ENCODE measurements around the gene NLN. TPM values are rescaled to one million over a fixed set of nuclear protein-coding genes. Genes with fewer than 3 reads are reported as not detected.

NLN gene
- total and polyA plus RNA-seq, 2 donors from 2014 or later = 6.2 to 25.0 TPM

DNA sequence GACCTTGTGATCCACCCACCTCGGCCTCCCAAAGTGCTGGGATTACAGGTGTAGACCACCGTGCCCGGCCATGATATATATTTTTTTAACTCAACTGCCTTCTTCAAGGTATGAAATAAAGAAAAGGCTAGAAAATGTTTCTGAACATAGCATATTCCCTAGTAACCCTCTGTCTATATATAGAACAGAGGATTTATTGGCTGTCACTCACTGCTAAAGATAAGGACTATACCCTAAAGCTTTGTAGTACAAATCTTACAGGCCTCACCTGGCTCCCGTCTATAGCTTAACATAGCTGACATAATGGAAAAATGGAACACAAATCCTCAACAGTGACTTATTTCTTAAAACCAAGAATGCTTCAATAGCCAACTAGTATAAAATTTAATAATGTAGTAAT lies 14.3 kb upstream of the NLN start:
- no peak overlapping the region for H3K27ac ChIP-seq (ENCODE audit: low read depth in 2 of 2, low read length in 2 of 2)
- H3K36me3 ChIP-seq (ENCODE audit: control insufficient read depth in 2 of 3, insufficient read depth in 3 of 3, low read length in 3 of 3) = no peaks in the 10 kb centered on the region
- H3K9ac ChIP-seq (ENCODE audit: low read length in 3 of 3) = no peak overlapping the region
- TF ChIP-seq, protein P1, sequence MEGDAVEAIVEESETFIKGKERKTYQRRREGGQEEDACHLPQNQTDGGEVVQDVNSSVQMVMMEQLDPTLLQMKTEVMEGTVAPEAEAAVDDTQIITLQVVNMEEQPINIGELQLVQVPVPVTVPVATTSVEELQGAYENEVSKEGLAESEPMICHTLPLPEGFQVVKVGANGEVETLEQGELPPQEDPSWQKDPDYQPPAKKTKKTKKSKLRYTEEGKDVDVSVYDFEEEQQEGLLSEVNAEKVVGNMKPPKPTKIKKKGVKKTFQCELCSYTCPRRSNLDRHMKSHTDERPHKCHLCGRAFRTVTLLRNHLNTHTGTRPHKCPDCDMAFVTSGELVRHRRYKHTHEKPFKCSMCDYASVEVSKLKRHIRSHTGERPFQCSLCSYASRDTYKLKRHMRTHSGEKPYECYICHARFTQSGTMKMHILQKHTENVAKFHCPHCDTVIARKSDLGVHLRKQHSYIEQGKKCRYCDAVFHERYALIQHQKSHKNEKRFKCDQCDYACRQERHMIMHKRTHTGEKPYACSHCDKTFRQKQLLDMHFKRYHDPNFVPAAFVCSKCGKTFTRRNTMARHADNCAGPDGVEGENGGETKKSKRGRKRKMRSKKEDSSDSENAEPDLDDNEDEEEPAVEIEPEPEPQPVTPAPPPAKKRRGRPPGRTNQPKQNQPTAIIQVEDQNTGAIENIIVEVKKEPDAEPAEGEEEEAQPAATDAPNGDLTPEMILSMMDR (IDR thresholded peaks at IDR 0.05; ENCODE audit: borderline replicate concordance, extremely low read depth, insufficient read depth) = no peak
- H3K27me3 ChIP-seq (ENCODE audit: control insufficient read depth, insufficient read depth, low read length) = no peaks in the 10 kb centered on the region
- H3K9me3 ChIP-seq (ENCODE audit: control insufficient read depth in 2 of 3, insufficient read depth in 1 of 3, low read length in 3 of 3) = no peaks in the 10 kb centered on the region
- no peak overlapping the region for H3K4me3 ChIP-seq (ENCODE audit: low read length in 3 of 3)
- intact Hi-C loops (cut with DNase I) = no loop called here
- DNase-seq (no peak), FAIRE-seq (no peak)
- H3K4me1 ChIP-seq (ENCODE audit: control insufficient read depth in 2 of 3, insufficient read depth in 2 of 3, low read depth in 1 of 3, low read length in 3 of 3) = no peaks in the 10 kb centered on the region

DNA sequence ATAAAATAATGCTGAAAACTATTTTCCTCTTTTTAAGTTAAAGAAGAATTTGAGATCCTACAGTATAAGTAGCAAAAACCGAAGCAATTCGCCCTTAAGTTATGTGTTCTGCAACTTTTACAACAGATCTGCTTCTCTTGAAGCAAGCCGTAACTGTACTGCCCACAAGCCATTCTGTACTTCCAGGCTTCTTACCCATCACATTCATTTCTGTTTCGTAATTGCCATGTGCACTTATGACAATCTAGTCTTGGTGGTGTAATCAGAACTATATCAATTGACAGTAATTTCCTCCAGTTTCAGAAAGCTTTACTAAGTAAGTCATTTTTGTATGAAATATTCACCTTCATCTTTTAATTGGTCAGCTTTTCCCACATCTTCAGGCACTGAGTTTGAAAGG lies 13.9 kb upstream of the NLN start:
- no peaks in the 10 kb centered on the region for H3K9me3 ChIP-seq (ENCODE audit: control insufficient read depth in 2 of 3, insufficient read depth in 1 of 3, low read length in 3 of 3)
- no peak for FAIRE-seq
- no peaks in the 10 kb centered on the region for H3K27me3 ChIP-seq (ENCODE audit: control insufficient read depth, insufficient read depth, low read length)

DNA sequence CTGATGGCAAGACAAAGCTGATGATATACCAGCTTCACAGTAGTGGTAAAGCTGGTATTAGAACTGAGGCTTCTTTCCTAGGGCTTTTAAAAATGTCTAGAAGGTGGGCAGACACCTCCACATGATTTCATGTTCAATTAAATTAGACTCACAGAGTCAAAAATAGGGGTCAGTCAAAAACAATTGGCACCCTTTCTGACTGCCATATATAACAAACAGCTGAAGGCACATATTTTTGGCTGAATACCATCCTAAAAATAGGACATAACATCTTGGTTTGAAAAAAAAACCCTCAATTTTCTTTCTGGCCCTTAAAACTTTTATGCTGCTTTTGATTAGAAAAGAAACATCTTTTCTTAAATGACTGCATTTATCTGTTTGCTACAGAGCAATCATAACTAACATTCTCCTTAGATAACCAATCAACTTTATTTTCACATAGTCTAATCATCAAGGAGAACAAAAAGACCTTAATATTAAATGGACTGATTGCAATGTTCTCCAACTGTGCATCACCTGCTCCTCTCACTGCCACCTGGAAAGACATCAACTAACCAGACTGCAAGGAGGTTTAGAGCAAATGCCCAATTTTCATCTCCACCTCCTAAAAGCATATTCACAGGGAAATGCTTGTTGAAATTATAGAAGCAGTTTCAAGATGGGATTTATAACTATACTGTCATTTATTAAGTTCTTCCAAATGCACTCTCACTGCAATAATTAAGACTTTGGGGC lies 3.3 kb upstream of the NLN start:
- TF ChIP-seq, protein P1 (IDR thresholded peaks at IDR 0.05; ENCODE audit: borderline replicate concordance, extremely low read depth, insufficient read depth) = no peak
- Histone ChIP-seq H3K36me3 (ENCODE audit: control insufficient read depth in 2 of 3, insufficient read depth in 3 of 3, low read length in 3 of 3) (no peaks in the 10 kb centered on the region), H3K27me3 (ENCODE audit: control insufficient read depth, insufficient read depth, low read length) (no peaks in the 10 kb centered on the region), H3K9me3 (ENCODE audit: control insufficient read depth in 2 of 3, insufficient read depth in 1 of 3, low read length in 3 of 3) (no peaks in the 10 kb centered on the region), H3K27ac (ENCODE audit: low read depth in 2 of 2, low read length in 2 of 2) (no peak overlapping the region), H3K4me3 (ENCODE audit: low read length in 3 of 3) (no peak overlapping the region), H3K9ac (ENCODE audit: low read length in 3 of 3) (no peak overlapping the region), H3K4me1 (ENCODE audit: control insufficient read depth in 2 of 3, insufficient read depth in 2 of 3, low read depth in 1 of 3, low read length in 3 of 3) (peaks cover 0 to 4% (median 2%) of the 10 kb centered on the region in 3 donors)
- intact Hi-C loops (cut with DNase I) = no loop called here
- no peak for DNase-seq
- FAIRE-seq = no peak

More for the DNA sequence above, 13.9 kb upstream of the NLN start:
- H3K4me1 ChIP-seq (ENCODE audit: control insufficient read depth in 2 of 3, insufficient read depth in 2 of 3, low read depth in 1 of 3, low read length in 3 of 3) = no peaks in the 10 kb centered on the region
- H3K36me3 ChIP-seq (ENCODE audit: control insufficient read depth in 2 of 3, insufficient read depth in 3 of 3, low read length in 3 of 3) = no peaks in the 10 kb centered on the region
- DNase-seq = no peak
- H3K9ac ChIP-seq (ENCODE audit: low read length in 3 of 3) = no peak overlapping the region
- no peak overlapping the region for H3K4me3 ChIP-seq (ENCODE audit: low read length in 3 of 3)
- no peak overlapping the region for H3K27ac ChIP-seq (ENCODE audit: low read depth in 2 of 2, low read length in 2 of 2)
- intact Hi-C loops (cut with DNase I) = no loop called here
- TF ChIP-seq, protein P1 (IDR thresholded peaks at IDR 0.05; ENCODE audit: borderline replicate concordance, extremely low read depth, insufficient read depth) = no peak

All from kidney (tissue), 14 donors.